ENCODE data around the gene BFSP2.

BFSP2 gene

GRCh38 chr3:133381346-133382109 lies 18.3 kb upstream of the BFSP2 start:
- Histone ChIP-seq H3K27me3 (ENCODE audit: control insufficient read depth in 1 of 2, insufficient read depth in 2 of 2, low read length in 2 of 2) (peaks cover 0 to 2% of the 10 kb centered on the region in 2 donors), H3K27ac (ENCODE audit: low read depth, low read length) (no peak overlapping the region), H3K36me3 (ENCODE audit: control insufficient read depth in 1 of 2, insufficient read depth in 2 of 2, low read length in 2 of 2) (no peaks in the 10 kb centered on the region), H3K4me3 (ENCODE audit: low read depth in 1 of 2, low read length in 2 of 2) (no peak overlapping the region), H3K9me3 (ENCODE audit: control insufficient read depth in 1 of 2, low read length in 2 of 2) (no peaks in the 10 kb centered on the region), H3K9ac (ENCODE audit: low read depth in 1 of 2, low read length in 2 of 2) (no peak overlapping the region), H3K4me1 (ENCODE audit: control insufficient read depth in 1 of 2, insufficient read depth in 2 of 2, low read length in 2 of 2) (peaks cover 0 to 4% of the 10 kb centered on the region in 2 donors)

DNA sequence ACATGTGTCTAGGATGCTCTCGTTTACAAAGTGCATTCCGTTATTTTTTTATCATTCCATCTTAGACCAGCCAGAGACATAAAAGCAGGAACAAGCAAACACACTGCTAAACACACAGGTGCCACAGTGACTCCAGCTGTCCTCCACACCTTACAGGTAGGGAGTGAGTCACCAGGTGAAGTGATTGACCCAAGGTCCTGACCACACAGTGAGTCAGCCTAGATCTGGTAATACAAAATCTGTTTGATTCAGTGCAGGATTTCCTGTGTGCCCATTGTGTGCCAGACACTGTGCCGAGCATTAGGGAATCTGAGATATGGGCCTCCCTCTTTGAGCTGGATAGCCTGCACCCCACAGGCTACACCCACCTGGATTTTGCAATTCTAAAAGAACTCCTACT lies 16.7 kb upstream of the BFSP2 start:
- H3K4me1 ChIP-seq (ENCODE audit: control insufficient read depth in 1 of 2, insufficient read depth in 2 of 2, low read length in 2 of 2), result peaks cover 0 to 4% of the 10 kb centered on the region in 2 donors
- H3K9ac ChIP-seq (ENCODE audit: low read depth in 1 of 2, low read length in 2 of 2), result no peak overlapping the region
- no peak overlapping the region for H3K27ac ChIP-seq (ENCODE audit: low read depth, low read length)
- no peaks in the 10 kb centered on the region for H3K36me3 ChIP-seq (ENCODE audit: control insufficient read depth in 1 of 2, insufficient read depth in 2 of 2, low read length in 2 of 2)
- peaks cover 0 to 2% of the 10 kb centered on the region in 2 donors for H3K27me3 ChIP-seq (ENCODE audit: control insufficient read depth in 1 of 2, insufficient read depth in 2 of 2, low read length in 2 of 2)
- no peaks in the 10 kb centered on the region for H3K9me3 ChIP-seq (ENCODE audit: control insufficient read depth in 1 of 2, low read length in 2 of 2)
- no peak overlapping the region for H3K4me3 ChIP-seq (ENCODE audit: low read depth in 1 of 2, low read length in 2 of 2)

DNA sequence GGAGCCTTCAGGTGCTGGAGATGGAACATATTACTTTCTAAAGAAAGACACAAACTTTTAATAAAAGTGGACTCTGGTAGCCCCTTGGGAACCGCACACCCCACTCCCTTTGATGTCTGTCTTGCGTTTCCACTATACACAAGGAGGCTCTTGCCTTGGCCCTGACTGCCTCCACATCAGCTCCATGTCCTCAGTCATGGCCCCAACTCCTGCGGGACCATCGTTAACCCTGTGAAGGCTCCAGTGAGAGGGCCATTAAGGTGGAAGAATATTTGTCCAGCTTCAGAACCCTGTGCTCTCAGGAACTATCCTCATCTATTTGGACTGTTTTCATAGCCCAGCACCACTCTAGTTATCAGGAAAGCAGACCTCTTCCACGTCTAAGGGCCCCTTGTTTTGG lies 16.1 kb upstream of the BFSP2 start:
- Histone ChIP-seq H3K36me3 (ENCODE audit: control insufficient read depth in 1 of 2, insufficient read depth in 2 of 2, low read length in 2 of 2) (no peaks in the 10 kb centered on the region), H3K27me3 (ENCODE audit: control insufficient read depth in 1 of 2, insufficient read depth in 2 of 2, low read length in 2 of 2) (peaks cover 0 to 2% of the 10 kb centered on the region in 2 donors), H3K4me1 (ENCODE audit: control insufficient read depth in 1 of 2, insufficient read depth in 2 of 2, low read length in 2 of 2) (peaks cover 0 to 4% of the 10 kb centered on the region in 2 donors), H3K9me3 (ENCODE audit: control insufficient read depth in 1 of 2, low read length in 2 of 2) (no peaks in the 10 kb centered on the region), H3K27ac (ENCODE audit: low read depth, low read length) (no peak overlapping the region), H3K4me3 (ENCODE audit: low read depth in 1 of 2, low read length in 2 of 2) (no peak overlapping the region), H3K9ac (ENCODE audit: low read depth in 1 of 2, low read length in 2 of 2) (no peak overlapping the region)

GRCh38 chr3:133384331-133385027 lies 15.4 kb upstream of the BFSP2 start:
- Histone ChIP-seq H3K4me3 (ENCODE audit: low read depth in 1 of 2, low read length in 2 of 2) (no peak overlapping the region), H3K9ac (ENCODE audit: low read depth in 1 of 2, low read length in 2 of 2) (no peak overlapping the region), H3K36me3 (ENCODE audit: control insufficient read depth in 1 of 2, insufficient read depth in 2 of 2, low read length in 2 of 2) (no peaks in the 10 kb centered on the region), H3K27ac (ENCODE audit: low read depth, low read length) (no peak overlapping the region), H3K9me3 (ENCODE audit: control insufficient read depth in 1 of 2, low read length in 2 of 2) (no peaks in the 10 kb centered on the region), H3K27me3 (ENCODE audit: control insufficient read depth in 1 of 2, insufficient read depth in 2 of 2, low read length in 2 of 2) (peaks cover 0 to 2% of the 10 kb centered on the region in 2 donors), H3K4me1 (ENCODE audit: control insufficient read depth in 1 of 2, insufficient read depth in 2 of 2, low read length in 2 of 2) (peaks cover 0 to 4% of the 10 kb centered on the region in 2 donors)

DNA sequence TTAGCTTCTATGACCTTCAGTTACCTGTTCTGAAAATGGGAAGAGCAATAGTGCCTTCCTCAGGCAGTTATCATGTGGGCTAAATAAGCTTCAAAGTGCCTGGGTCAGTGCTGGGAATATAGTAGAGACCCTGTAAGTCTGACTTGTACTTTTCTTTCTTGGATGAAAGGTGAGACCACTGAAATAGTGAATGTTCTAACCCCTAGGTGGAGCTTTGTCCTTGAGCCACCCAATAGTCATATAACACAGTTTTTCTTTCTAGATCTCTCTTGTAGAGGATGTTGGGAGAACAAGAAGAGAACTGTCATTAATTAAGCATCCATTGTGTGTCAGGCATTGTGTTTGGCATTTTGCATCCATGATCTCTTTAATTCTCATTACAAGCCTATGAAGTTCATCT lies 13.0 kb upstream of the BFSP2 start:
- H3K27ac ChIP-seq (ENCODE audit: low read depth, low read length), result no peak overlapping the region
- no peak overlapping the region for H3K4me3 ChIP-seq (ENCODE audit: low read depth in 1 of 2, low read length in 2 of 2)
- peaks cover 0 to under 1% of the 10 kb centered on the region in 2 donors for H3K4me1 ChIP-seq (ENCODE audit: control insufficient read depth in 1 of 2, insufficient read depth in 2 of 2, low read length in 2 of 2)
- no peaks in the 10 kb centered on the region for H3K36me3 ChIP-seq (ENCODE audit: control insufficient read depth in 1 of 2, insufficient read depth in 2 of 2, low read length in 2 of 2)
- H3K9ac ChIP-seq (ENCODE audit: low read depth in 1 of 2, low read length in 2 of 2), result no peak overlapping the region
- H3K9me3 ChIP-seq (ENCODE audit: control insufficient read depth in 1 of 2, low read length in 2 of 2), result no peaks in the 10 kb centered on the region
- peaks cover 0 to 2% of the 10 kb centered on the region in 2 donors for H3K27me3 ChIP-seq (ENCODE audit: control insufficient read depth in 1 of 2, insufficient read depth in 2 of 2, low read length in 2 of 2)

DNA sequence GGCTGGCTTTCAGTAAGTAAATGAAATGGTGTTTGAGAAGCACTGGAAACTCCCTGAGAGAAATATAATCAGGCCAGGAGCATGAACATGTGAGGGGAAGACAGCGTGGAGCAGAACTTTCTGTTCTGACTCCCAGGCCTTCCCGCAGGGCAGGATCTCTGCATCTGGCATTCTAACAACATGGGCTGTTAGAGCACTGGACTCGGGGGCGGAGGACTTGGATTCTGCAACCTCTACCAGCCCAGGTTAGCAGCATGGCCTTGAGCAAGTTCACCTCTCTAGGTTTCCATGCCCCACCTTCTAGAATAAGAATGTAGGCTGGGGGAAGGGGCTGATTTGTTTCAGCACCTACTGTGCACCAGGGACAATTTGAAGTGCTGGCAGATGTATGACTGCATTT lies 12.5 kb upstream of the BFSP2 start:
- no peak overlapping the region for H3K4me3 ChIP-seq (ENCODE audit: low read depth in 1 of 2, low read length in 2 of 2)
- H3K27ac ChIP-seq (ENCODE audit: low read depth, low read length), result no peak overlapping the region
- H3K36me3 ChIP-seq (ENCODE audit: control insufficient read depth in 1 of 2, insufficient read depth in 2 of 2, low read length in 2 of 2), result no peaks in the 10 kb centered on the region
- H3K27me3 ChIP-seq (ENCODE audit: control insufficient read depth in 1 of 2, insufficient read depth in 2 of 2, low read length in 2 of 2), result peaks cover 0 to 2% of the 10 kb centered on the region in 2 donors
- H3K9ac ChIP-seq (ENCODE audit: low read depth in 1 of 2, low read length in 2 of 2), result no peak overlapping the region
- H3K4me1 ChIP-seq (ENCODE audit: control insufficient read depth in 1 of 2, insufficient read depth in 2 of 2, low read length in 2 of 2), result no peaks in the 10 kb centered on the region
- H3K9me3 ChIP-seq (ENCODE audit: control insufficient read depth in 1 of 2, low read length in 2 of 2), result no peaks in the 10 kb centered on the region

DNA sequence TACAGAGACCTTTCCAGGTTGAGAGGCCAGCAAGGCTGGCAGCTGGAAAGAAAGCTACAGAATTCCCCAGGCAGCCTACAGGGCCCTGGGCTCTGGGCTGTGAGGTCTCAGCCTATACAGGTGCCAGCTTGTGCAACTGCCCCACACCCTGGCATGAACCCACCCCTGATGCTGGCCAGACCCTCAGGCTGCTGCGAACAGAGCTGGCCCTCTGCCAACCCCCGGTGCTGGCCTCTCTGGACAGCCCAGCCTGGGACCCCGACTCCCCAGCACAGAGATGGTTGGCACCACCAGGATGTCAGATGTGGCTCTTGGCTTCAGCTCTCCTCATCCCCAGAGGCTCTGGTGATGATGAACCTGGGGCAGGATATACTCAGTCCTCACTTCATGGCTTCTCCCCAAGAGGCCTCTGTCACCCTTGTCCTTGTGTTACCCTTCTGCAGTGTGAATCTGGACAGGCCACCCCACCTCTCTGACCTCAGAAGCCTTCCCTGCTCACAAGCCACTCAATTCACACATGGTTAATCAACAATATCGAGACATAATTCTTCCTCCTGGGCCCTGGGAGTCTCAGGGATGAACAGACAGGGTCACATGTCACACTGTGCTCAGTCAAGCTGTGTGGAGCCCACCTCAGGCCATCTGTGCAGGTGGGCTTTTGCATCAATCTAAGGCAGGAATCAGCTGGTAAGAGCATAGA lies 11.0 kb upstream of the BFSP2 start:
- H3K27me3 ChIP-seq (ENCODE audit: control insufficient read depth in 1 of 2, insufficient read depth in 2 of 2, low read length in 2 of 2), result peaks cover 0 to 2% of the 10 kb centered on the region in 2 donors
- no peak overlapping the region for H3K4me3 ChIP-seq (ENCODE audit: low read depth in 1 of 2, low read length in 2 of 2)
- no peaks in the 10 kb centered on the region for H3K36me3 ChIP-seq (ENCODE audit: control insufficient read depth in 1 of 2, insufficient read depth in 2 of 2, low read length in 2 of 2)
- no peak overlapping the region for H3K27ac ChIP-seq (ENCODE audit: low read depth, low read length)
- no peaks in the 10 kb centered on the region for H3K9me3 ChIP-seq (ENCODE audit: control insufficient read depth in 1 of 2, low read length in 2 of 2)
- no peaks in the 10 kb centered on the region for H3K4me1 ChIP-seq (ENCODE audit: control insufficient read depth in 1 of 2, insufficient read depth in 2 of 2, low read length in 2 of 2)
- H3K9ac ChIP-seq (ENCODE audit: low read depth in 1 of 2, low read length in 2 of 2), result no peak overlapping the region

- no peak overlapping the region for H3K27ac ChIP-seq (ENCODE audit: low read depth, low read length)
- H3K36me3 ChIP-seq (ENCODE audit: control insufficient read depth in 1 of 2, insufficient read depth in 2 of 2, low read length in 2 of 2), result no peaks in the 10 kb centered on the region
- no peaks in the 10 kb centered on the region for H3K9me3 ChIP-seq (ENCODE audit: control insufficient read depth in 1 of 2, low read length in 2 of 2)
- H3K27me3 ChIP-seq (ENCODE audit: control insufficient read depth in 1 of 2, insufficient read depth in 2 of 2, low read length in 2 of 2), result no peaks in the 10 kb centered on the region
- H3K4me3 ChIP-seq (ENCODE audit: low read depth in 1 of 2, low read length in 2 of 2), result no peak overlapping the region
- H3K9ac ChIP-seq (ENCODE audit: low read depth in 1 of 2, low read length in 2 of 2), result no peak overlapping the region
- no peaks in the 10 kb centered on the region for H3K4me1 ChIP-seq (ENCODE audit: control insufficient read depth in 1 of 2, insufficient read depth in 2 of 2, low read length in 2 of 2)
Measured at GRCh38 chr3:133390715-133391114, 9.1 kb upstream of the BFSP2 start.

- H3K4me1 ChIP-seq (ENCODE audit: control insufficient read depth in 1 of 2, insufficient read depth in 2 of 2, low read length in 2 of 2), result no peaks in the 10 kb centered on the region
- no peak overlapping the region for H3K27ac ChIP-seq (ENCODE audit: low read depth, low read length)
- H3K9ac ChIP-seq (ENCODE audit: low read depth in 1 of 2, low read length in 2 of 2), result no peak overlapping the region
- no peak overlapping the region for H3K4me3 ChIP-seq (ENCODE audit: low read depth in 1 of 2, low read length in 2 of 2)
- no peaks in the 10 kb centered on the region for H3K36me3 ChIP-seq (ENCODE audit: control insufficient read depth in 1 of 2, insufficient read depth in 2 of 2, low read length in 2 of 2)
- H3K27me3 ChIP-seq (ENCODE audit: control insufficient read depth in 1 of 2, insufficient read depth in 2 of 2, low read length in 2 of 2), result no peaks in the 10 kb centered on the region
- H3K9me3 ChIP-seq (ENCODE audit: control insufficient read depth in 1 of 2, low read length in 2 of 2), result no peaks in the 10 kb centered on the region
Measured at GRCh38 chr3:133393204-133393603, 6.7 kb upstream of the BFSP2 start.
